ENCODE results near the gene NR3C1.

The NR3C1 gene

GRCh38 chr5:143398451-143399237 lies 4.8 kb downstream of the NR3C1 start:
- DNase-seq (ENCODE audit: low read depth in 2 of 2), result no peak

DNA sequence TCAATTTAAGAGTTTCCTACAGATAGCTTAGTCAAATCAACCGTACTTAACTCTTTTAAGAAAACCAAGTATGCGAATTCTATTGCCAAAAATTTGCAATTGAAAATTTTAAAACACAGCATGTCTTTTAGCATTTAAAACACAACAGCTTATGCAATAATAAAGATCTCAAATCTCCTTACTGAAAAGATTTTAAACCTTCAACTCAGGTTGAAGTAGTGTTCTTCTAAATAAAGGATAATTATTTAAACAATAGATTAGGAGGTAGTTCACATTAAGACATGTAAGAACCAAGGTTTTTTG lies 5.5 kb downstream of the NR3C1 start:
- no peak for DNase-seq (ENCODE audit: low read depth in 2 of 2)

- no peak for DNase-seq (ENCODE audit: low read depth in 2 of 2)
Observed at GRCh38 chr5:143397302-143398052, 6.0 kb downstream of the NR3C1 start.

GRCh38 chr5:143396353-143396940 lies 7.0 kb downstream of the NR3C1 start:
- DNase-seq (ENCODE audit: low read depth in 2 of 2), result no peak

DNA sequence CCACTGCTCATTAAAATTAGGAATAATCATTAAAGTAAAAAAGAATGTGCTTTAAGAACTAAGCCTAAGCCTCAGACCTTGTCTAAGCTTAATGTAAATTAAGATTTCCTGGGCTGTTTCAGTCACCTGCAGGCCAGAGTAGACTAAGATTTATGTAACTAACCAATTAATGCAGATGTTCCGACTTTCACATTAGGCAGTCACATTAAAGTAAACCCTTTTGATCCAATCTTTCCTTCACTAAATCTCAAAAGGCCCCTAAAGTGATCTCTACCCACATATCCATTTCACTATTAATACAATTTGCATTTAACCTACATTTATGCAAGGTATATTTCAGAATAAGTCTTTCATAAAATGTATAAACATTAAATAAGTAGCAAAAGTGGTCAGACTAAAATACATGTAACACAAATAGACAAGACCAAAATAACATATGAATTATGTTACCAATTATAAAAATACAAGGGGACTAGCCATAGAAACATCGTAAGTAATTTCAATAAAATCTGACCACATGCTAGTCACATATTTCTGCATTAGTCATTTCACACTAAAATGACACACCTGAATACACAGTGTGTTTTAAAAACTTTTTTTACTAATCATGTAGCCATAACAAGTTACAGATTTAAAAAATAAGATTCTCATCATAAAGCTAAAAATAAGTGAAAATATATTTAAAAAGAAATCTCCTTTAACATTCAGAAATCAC lies 7.7 kb downstream of the NR3C1 start:
- DNase-seq (ENCODE audit: low read depth in 2 of 2), result no peak

- DNase-seq (ENCODE audit: low read depth in 2 of 2), result no peak
Observed at GRCh38 chr5:143393524-143393923, 10.0 kb downstream of the NR3C1 start.

DNA sequence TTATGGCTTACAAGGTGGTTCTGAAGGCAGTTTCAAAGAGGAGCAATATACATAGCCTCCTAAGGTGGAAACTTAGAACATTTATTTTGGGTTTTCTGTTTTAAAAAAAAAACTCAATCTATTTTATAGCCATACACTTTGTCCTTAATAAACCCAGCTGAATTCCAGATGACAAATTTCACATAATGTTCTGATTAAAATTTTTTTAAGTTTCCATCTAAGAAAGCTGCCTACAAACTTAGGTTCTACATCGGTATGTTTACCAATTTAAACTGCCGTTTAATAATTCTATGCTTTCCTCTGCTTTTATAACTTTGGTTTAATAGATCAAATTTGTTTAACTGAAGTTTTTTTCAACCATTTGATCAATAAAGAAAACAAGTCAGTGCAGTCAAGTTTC lies 12.5 kb downstream of the NR3C1 start:
- DNase-seq (ENCODE audit: low read depth in 2 of 2), result no peak

- DNase-seq (ENCODE audit: low read depth in 2 of 2), result no peak
Observed at GRCh38 chr5:143390258-143390657, 13.2 kb downstream of the NR3C1 start.

GRCh38 chr5:143386725-143387124 lies 16.8 kb downstream of the NR3C1 start:
- no peak for DNase-seq (ENCODE audit: low read depth in 2 of 2)

DNA sequence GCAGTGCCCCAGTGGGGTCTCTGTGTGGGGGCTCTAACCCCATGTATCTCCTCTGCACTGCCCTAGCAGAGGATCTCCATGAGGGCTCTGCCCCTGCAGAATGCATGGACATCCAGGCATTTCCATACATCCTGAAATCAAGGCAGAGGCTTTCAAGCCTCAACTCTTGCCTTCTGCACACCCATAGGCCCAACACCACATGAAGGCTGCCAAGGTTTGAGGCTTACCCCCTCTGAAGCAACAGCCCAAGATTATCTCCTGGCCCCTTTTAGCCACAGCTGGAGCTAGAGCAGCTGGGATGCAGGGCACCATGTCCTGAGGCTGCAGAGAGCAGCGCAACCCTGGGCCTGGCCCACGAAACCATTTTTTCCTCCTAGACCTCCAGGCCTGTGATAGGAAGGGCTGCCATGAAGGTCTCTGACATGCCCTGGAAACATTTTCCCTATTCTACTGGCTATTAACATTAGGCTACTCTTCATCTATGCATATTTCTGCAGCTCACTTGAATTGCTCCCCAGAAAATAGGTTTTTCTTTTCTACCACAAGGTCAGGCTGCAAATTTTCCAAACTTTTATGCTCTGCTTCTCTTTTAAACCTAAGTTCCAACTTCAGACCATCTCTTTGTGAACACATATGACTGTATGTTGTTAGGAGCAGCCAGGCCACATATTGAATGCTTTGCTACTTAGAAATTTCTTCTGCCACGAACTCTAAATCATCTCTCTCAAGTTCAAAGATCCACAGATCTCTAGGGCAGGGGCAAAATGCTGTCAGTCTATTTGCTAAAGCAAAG lies 18.4 kb downstream of the NR3C1 start:
- DNase-seq (ENCODE audit: low read depth in 2 of 2), result no peak

DNA sequence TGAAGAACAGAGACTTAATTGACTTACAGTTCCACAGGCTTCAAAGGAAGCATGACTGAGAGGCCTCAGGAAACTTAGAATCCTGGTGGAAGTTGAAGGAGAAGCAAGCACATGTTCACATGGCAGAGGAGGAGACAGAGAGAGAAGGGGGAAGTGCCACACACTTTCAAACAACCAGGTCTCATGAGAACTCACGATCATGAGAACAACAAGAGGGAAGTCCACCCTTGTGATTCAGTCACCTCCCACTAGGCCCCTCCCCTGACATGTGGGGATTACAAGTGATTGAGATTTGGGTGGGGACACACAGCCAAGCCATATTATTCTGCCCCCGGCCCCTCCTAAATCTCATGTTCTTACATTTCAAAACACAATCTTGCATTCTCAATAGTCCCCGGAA lies 19.5 kb downstream of the NR3C1 start:
- no peak for DNase-seq (ENCODE audit: low read depth in 2 of 2)

DNA sequence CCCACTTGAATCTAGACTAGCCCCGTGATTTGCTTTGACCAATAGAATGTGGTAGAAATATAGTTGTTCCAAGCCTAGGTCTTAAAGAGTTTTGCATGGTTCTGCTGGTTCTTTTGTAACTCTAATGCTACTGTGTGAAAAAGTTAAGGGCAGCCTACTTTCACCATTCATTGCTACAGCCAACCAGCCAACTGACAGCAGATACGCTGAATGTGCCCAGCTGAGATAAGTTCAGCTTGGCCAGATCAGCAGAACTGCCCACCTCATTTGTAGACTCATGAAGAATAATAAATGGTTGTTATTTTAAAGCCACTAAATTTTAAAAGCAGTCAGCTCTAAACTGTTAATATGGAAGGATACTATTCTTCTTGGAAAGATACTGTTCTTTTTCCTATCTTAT lies 23.9 kb downstream of the NR3C1 start:
- DNase-seq (ENCODE audit: low read depth in 2 of 2), result no peak

- DNase-seq (ENCODE audit: low read depth in 2 of 2), result no peak
Observed at GRCh38 chr5:143376911-143377813, 26.3 kb downstream of the NR3C1 start.

GRCh38 chr5:143376195-143376779 lies 27.2 kb downstream of the NR3C1 start:
- DNase-seq (ENCODE audit: low read depth in 2 of 2), result no peak

DNA sequence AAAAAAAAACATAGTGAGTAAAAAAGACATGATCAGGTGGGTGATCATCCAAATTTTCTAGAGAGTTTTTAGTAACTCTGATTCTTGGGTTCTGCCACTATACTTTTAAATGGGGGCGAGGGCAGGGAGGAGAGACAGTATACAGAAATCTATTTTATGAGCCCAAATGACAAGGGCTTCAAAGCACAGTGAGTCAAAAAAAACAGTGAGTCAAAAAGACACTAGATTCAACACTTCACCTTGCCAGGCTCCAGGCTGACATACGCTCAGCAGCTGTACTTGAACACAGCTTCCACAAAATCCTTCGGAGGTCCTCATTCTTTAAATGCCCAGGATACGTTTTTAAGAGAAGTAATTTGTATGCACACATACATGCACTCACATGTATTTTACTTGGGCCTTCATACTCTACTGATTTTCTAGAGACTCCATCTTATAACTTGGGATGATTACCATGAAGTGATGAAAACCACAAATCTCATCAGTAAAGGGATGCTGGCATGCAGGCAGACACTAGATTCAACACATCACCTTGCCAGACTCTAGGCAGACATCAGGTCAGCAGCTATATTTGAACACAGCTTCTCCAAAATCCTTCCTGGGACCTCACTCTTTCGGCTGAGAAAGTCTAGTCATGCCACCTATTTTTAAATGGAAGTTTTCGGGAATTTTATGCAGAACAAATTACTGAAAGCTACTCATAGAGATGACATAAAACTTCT lies 28.8 kb downstream of the NR3C1 start:
- DNase-seq (ENCODE audit: low read depth in 2 of 2), result no peak

DNA sequence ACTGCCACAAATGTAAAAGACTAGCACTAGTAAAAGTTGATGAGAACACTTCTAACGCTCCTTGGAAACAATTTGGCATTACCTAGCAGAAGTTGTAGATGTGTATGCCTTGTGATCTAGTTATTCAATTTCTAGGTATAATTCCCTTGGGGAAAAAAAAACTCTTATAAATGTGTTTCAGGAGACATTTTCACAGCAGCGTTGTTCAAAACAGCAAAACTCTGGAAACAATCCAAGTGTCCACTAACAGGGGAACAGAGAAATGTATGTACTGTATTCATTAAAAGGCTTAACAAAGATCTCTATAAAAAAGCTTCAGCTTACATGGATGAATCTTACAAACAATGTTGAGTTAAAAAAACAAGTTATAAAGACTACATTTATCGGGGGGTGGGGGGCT lies 30.4 kb downstream of the NR3C1 start:
- no peak for DNase-seq (ENCODE audit: low read depth in 2 of 2)

GRCh38 chr5:143372187-143372829 lies 31.2 kb downstream of the NR3C1 start:
- no peak for DNase-seq (ENCODE audit: low read depth in 2 of 2)

DNA sequence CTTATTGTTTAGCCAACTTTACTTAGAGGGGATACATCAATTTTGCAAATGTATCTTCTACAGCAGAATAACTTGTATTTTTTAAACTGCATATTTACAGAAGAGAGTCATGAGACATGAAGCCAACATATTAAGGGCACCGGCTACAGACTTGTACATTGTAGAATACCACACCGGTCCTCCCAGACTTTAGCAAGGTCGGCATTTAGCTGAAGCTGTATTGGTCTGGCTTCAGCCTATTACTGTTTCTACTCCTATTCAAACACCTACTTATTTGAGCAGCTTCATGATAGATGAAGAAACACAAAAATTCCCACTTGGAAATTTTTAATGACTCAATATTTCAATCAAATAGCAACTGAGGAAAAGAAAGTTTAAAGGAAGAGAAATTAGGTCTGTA lies 33.0 kb downstream of the NR3C1 start:
- no peak for DNase-seq (ENCODE audit: low read depth in 2 of 2)

DNA sequence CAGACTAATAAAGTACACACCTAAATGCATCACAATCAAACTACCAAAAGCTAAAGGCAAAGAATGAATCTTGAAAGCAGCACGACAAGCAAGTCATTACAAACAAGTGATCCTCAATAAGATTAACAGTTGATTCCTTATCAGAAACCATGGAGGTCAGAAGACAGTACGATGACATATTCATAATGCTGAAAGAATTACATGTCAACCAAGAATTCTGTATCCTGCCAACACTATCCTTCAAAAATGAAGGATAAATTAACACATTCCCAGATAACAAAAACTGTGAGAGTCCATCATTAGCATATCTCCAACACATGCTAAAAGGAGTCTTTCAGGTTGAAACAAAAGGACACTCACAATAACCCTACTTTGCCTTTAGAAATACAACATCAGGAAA lies 39.4 kb downstream of the NR3C1 start:
- DNase-seq (ENCODE audit: low read depth in 2 of 2), result no peak
